ENCODE data around the gene MPIG6B. TPM values are rescaled to one million over a fixed set of nuclear protein-coding genes. Genes with fewer than 3 reads are reported as not detected.
A peak's percentile ranks its signal among the peaks of the same experiment; 100 is the strongest.

MPIG6B gene, protein sequence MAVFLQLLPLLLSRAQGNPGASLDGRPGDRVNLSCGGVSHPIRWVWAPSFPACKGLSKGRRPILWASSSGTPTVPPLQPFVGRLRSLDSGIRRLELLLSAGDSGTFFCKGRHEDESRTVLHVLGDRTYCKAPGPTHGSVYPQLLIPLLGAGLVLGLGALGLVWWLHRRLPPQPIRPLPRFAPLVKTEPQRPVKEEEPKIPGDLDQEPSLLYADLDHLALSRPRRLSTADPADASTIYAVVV
- not detected in 2 replicates for total RNA-seq (2014; rRNA removed; shearing (Covaris generic))

- DNase-seq (ENCODE audit: low read depth) = no peak
Measured at GRCh38 chr6:31723245-31723979, at the start of gene MPIG6B. Gene MPIG6B (plus strand): TSS chr6:31723373. CDS start chr6:31723384, 11 bp downstream.

DNA sequence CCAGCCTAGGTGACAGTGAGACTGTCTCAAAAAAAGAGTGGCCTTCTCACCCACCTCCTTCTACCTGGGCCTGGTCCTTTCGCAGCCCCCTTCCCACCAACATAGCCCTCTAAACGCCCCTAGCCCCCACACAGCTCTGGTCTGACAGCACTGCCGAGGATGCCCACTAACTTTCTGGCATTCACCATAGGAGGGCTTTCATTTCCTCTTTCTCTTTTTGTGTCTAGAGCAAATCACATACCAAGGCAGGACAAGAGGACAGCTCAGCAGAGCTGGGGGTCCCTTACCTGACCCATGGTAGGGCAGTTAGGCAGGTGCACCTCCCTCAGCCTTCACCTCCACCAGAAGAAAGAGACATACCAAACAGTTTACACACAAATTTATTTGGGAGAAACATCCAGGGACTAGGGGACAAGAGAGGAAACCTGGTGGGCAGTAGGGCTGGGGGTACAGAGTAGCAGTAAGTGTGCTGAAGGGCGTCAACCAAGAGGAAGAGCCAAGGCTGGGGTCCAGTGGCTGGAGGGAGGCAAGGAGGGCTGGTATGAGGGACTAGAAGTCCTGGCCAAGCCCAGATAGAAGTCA is 46.8 kb upstream of the MPIG6B start:
- DNase-seq (ENCODE audit: low read depth) = no peak

DNA sequence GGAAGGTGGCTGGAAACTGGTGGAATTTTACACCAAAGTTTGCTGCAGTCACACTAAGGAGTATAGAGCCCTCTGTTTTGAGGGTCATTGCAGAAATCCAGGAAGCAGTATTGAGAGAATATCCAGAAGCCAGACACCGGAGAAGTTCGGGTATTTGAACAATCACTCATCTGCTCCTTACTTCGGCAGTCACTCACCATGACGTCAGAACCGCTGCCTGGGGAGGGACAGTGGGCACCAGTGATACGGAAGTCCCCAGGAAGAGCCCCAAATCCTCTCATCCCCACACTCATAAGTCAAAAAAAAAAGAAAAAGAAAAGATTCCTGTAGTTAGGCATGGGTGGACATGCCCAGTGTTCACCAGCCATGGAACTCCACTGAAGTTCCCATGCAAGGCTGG is 46.3 kb upstream of the MPIG6B start:
- DNase-seq (ENCODE audit: low read depth) = no peak

DNA sequence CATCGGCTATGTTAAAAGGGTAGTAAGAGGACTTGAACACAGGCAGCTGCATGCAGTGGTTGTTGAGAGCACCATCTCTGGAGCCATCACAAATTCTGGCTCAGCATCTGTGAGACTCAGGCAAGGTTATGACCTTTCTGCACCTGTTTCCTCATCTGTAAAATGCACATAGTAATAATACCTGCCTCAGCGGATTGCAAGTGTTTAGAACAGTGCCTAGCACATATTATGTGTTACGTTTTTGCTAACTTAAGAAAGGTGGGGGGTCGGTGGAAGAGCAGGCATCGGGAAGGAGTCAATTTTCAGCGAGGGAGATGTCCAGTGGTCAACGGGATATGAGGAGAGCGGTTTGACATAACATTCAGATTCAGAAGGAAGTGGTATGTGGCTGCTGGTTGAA is 45.2 kb upstream of the MPIG6B start:
- DNase-seq (ENCODE audit: low read depth) = no peak

- peak; percentile 84 for DNase-seq (ENCODE audit: low read depth)
Measured at GRCh38 chr6:31680226-31681134, 42.7 kb upstream of the MPIG6B start, which contains the start of gene LY6G5C. Gene LY6G5C (minus strand): TSS chr6:31681067. CDS start chr6:31680373, 694 bp downstream.

- DNase-seq (ENCODE audit: low read depth) = peak; percentile 53
Measured at GRCh38 chr6:31681135-31681671, 42.0 kb upstream of the MPIG6B start.

DNA sequence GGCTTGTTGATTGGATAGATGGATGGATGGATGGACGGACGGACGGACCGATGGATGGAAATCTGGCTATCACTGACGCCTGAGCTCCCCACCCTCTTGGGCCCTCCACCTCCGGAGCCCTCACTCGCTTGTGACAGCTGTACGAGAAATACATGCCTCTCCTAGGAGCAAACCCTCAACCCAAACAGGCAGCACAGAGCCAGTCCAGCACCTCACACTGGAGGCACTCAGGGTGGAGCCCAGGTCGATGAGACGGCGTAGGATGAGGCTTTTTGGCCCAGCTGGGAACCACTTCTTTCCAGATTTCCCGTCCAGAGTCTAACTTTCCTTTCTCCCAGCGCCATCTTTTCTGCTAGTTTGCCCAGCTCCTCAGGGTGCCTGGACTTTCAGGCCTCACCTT is 39.6 kb upstream of the MPIG6B start:
- DNase-seq (ENCODE audit: low read depth) = no peak

DNA sequence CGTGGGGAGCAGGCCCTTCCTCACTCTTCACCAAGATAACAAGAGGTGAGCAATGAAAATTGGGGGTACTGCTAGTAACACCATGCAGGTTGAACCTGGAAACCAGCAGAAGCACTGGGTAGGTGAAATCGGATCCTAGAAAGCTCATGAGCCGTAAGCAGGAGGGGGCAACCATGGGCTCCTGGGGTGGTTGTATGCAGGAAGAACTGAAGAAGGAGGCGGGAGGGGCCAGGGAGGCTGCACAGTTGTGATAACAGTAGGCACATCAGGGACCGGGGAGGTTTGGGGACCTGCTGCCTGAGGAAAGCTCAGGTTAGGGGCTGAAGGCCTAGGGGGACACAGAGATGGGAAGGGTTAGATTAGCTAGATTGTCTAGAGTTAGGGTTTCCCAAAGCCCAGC is 36.7 kb upstream of the MPIG6B start:
- DNase-seq (ENCODE audit: low read depth) = no peak

GRCh38 chr6:31687321-31687720 is 35.9 kb upstream of the MPIG6B start:
- DNase-seq (ENCODE audit: low read depth) = no peak

- no peak for DNase-seq (ENCODE audit: low read depth)
Measured at GRCh38 chr6:31687860-31688693, 35.1 kb upstream of the MPIG6B start.

GRCh38 chr6:31689249-31690110 is 33.7 kb upstream of the MPIG6B start:
- no peak for DNase-seq (ENCODE audit: low read depth)

DNA sequence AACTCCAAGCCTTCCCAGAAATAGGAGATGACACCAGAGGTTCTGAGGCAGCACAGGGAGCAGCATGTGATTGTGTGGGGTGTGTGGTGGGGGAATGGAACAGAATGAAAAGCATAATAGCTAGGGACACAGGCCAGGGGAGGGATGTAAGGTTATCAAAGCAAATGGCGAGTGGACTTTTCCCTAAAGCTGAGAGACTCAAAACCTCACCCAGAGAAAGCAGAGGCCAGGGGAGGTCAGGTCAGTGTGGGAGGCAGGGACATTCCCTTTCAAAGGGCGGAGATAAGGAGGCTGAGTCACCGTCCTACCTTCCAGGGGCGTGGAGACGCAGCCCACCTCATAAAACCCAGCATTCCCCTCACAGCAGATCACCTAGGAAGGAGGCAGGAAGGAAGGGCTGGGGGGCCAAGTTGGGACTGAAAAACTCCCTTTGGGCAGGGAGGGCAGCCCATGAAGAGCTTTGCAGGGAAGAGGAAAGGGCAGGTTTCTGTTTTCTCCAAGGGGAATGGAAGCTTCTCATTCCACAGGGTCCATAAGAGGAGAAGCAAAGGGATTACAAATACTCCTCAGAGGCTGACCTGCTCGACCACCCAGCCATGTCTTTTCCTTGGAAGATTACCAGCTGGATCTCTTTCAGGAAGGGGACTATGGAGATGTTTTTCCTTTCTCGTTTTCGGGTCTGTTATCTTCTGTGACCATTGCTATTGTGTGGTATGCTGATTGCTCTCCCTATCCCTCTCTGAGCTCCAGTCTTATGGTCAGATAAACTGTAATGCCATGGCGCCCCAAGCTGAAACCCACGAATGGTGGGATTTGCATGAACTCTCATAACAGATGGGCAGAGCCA is 32.7 kb upstream of the MPIG6B start:
- DNase-seq (ENCODE audit: low read depth) = no peak

DNA sequence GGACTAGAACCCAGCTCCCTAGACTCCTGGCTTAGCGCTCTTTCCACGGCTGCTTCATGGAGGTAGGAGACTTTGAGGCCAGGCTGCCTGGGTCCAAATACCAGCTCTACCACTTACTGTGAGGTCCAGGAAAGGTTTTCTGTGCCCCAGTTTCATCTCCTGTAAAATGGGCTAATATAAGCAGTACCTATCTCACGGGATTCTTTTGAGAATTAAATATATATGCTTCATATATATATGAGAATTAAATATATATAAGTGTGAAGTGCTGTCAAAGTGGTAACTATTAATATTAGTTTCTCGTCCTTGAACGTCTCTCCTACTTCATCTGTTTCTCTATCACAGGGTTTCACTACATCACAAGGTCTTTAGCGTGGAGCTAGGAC is 32.1 kb upstream of the MPIG6B start:
- DNase-seq (ENCODE audit: low read depth) = no peak

GRCh38 chr6:31691564-31692108 is 31.5 kb upstream of the MPIG6B start:
- no peak for DNase-seq (ENCODE audit: low read depth)

- no peak for DNase-seq (ENCODE audit: low read depth)
Measured at GRCh38 chr6:31692353-31692752, 30.8 kb upstream of the MPIG6B start.

DNA sequence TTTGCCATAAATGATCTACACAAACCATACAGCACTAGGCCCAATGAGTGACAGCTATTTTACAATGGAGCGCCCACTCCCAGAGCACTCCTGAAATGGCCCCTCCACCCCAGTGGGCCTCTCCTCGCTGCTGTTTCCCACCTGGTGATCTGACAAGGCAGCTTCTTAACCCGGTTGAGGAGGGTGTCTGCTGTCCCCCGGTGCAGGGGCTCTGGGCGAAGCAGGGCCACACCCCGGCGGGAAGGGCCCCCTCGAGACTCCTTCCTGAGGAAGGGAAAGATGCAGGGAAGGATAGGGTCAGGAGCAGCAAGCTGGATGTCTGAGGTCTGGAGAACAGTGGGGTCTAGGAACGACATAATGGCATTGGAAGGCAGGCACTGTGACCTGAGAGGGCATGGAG is 30.3 kb upstream of the MPIG6B start:
- DNase-seq (ENCODE audit: low read depth) = no peak

GRCh38 chr6:31693535-31693934 is 29.6 kb upstream of the MPIG6B start:
- DNase-seq (ENCODE audit: low read depth) = no peak

DNA sequence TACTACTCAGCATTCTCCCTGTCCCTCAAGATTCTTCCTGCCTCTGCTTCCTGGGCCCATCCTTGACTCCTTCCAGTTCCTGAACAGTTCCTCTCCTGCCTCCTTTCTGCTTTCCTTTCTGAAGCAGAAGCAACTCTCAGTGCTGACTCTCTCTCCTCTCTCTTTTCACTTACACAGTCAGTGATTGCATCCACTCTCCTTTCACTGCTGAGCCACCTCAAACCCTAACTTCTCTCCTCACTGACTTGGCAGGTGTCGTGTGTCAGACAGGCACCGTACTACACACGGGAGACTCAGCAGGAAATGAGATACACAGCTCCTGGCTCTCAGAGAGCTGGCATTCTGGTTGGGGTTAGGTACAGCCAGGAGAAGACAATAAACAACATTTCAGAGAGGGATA is 25.6 kb upstream of the MPIG6B start:
- DNase-seq (ENCODE audit: low read depth) = no peak
